ENCODE measurements around the gene IREB2.
"Not testable (repeated sequence)": the region's sequence is repeated elsewhere in the genome, so short reads cannot be mapped to it uniquely, and the experiment has no call there.

The IREB2 gene

GRCh38 chr15:78432664-78433063, 5.4 kb upstream of the IREB2 start:
- H3K4me1 ChIP-seq (ENCODE audit: insufficient read depth, insufficient read length): no peaks in the 10 kb centered on the region

GRCh38 chr15:78434134-78434533, 3.9 kb upstream of the IREB2 start:
- Histone ChIP-seq H3K9ac (ENCODE audit: insufficient read length, low read depth) (no peak overlapping the region), H3K9me3 (ENCODE audit: insufficient read depth, low read length) (no peaks in the 10 kb centered on the region), H3K4me3 (ENCODE audit: insufficient read length, low read depth) (no peak overlapping the region), H3K27me3 (ENCODE audit: insufficient read depth, insufficient read length) (no peaks in the 10 kb centered on the region), H3K36me3 (ENCODE audit: insufficient read depth, insufficient read length, low read length) (no peaks in the 10 kb centered on the region), H3K4me1 (ENCODE audit: insufficient read depth, insufficient read length) (no peaks in the 10 kb centered on the region)
- no peak for DNase-seq (ENCODE audit: low read depth, low spot score)
- TF ChIP-seq ZNF274 (IDR thresholded peaks at IDR 0.05; ENCODE audit: low read depth, low read length): no peak
- TF ChIP-seq YY1 (IDR thresholded peaks at IDR 0.05; ENCODE audit: insufficient read depth, insufficient read length): no peak
- no peak for TF ChIP-seq SUZ12 (IDR thresholded peaks at IDR 0.05; ENCODE audit: extremely low read depth, insufficient read depth, insufficient read length)

More at GRCh38 chr15:78432664-78433063, 5.4 kb upstream of the IREB2 start:
- Histone ChIP-seq H3K36me3 (ENCODE audit: insufficient read depth, insufficient read length, low read length) (no peaks in the 10 kb centered on the region), H3K9ac (ENCODE audit: insufficient read length, low read depth) (no peak overlapping the region), H3K27me3 (ENCODE audit: insufficient read depth, insufficient read length) (no peaks in the 10 kb centered on the region), H3K9me3 (ENCODE audit: insufficient read depth, low read length) (no peaks in the 10 kb centered on the region), H3K4me3 (ENCODE audit: insufficient read length, low read depth) (no peak overlapping the region)
- no peak for TF ChIP-seq SUZ12 (IDR thresholded peaks at IDR 0.05; ENCODE audit: extremely low read depth, insufficient read depth, insufficient read length)
- TF ChIP-seq ZNF274 (IDR thresholded peaks at IDR 0.05; ENCODE audit: low read depth, low read length): no peak
- no peak for DNase-seq (ENCODE audit: low read depth, low spot score)

GRCh38 chr15:78434711-78435110, 3.3 kb upstream of the IREB2 start:
- H3K4me1 ChIP-seq (ENCODE audit: insufficient read depth, insufficient read length); H3K27me3 ChIP-seq (ENCODE audit: insufficient read depth, insufficient read length); DNase-seq (ENCODE audit: low read depth, low spot score); H3K9me3 ChIP-seq (ENCODE audit: insufficient read depth, low read length); H3K36me3 ChIP-seq (ENCODE audit: insufficient read depth, insufficient read length, low read length); H3K4me3 ChIP-seq (ENCODE audit: insufficient read length, low read depth); H3K9ac ChIP-seq (ENCODE audit: insufficient read length, low read depth): not testable (repeated sequence)

GRCh38 chr15:78437107-78437761, 782 bp upstream of the IREB2 start:
- peak overlapping the region; percentile 93 for H3K4me3 ChIP-seq (ENCODE audit: insufficient read length, low read depth)
- TF ChIP-seq ZNF274 (IDR thresholded peaks at IDR 0.05; ENCODE audit: low read depth, low read length) (no peak), YY1 (IDR thresholded peaks at IDR 0.05; ENCODE audit: insufficient read depth, insufficient read length) (no peak), SUZ12 (IDR thresholded peaks at IDR 0.05; ENCODE audit: extremely low read depth, insufficient read depth, insufficient read length) (no peak)
- peak overlapping the region; percentile 91 for H3K9ac ChIP-seq (ENCODE audit: insufficient read length, low read depth)
- no peaks in the 10 kb centered on the region for H3K27me3 ChIP-seq (ENCODE audit: insufficient read depth, insufficient read length)
- DNase-seq (ENCODE audit: low read depth, low spot score): no peak
- peaks cover 26% of the 10 kb centered on the region for H3K36me3 ChIP-seq (ENCODE audit: insufficient read depth, insufficient read length, low read length)
- no peaks in the 10 kb centered on the region for H3K9me3 ChIP-seq (ENCODE audit: insufficient read depth, low read length)
- no peaks in the 10 kb centered on the region for H3K4me1 ChIP-seq (ENCODE audit: insufficient read depth, insufficient read length)

- no peaks in the 10 kb centered on the region for H3K27me3 ChIP-seq (ENCODE audit: insufficient read depth, insufficient read length)
- peaks cover 38% of the 10 kb centered on the region for H3K36me3 ChIP-seq (ENCODE audit: insufficient read depth, insufficient read length, low read length)
- DNase-seq (ENCODE audit: low read depth, low spot score): no peak
- H3K9me3 ChIP-seq (ENCODE audit: insufficient read depth, low read length): no peaks in the 10 kb centered on the region
- no peaks in the 10 kb centered on the region for H3K4me1 ChIP-seq (ENCODE audit: insufficient read depth, insufficient read length)
- TF ChIP-seq ZNF274 (IDR thresholded peaks at IDR 0.05; ENCODE audit: low read depth, low read length): no peak
- TF ChIP-seq YY1 (IDR thresholded peaks at IDR 0.05; ENCODE audit: insufficient read depth, insufficient read length): no peak
- no peak for TF ChIP-seq SUZ12 (IDR thresholded peaks at IDR 0.05; ENCODE audit: extremely low read depth, insufficient read depth, insufficient read length)
- peak overlapping the region; percentile 93 for H3K4me3 ChIP-seq (ENCODE audit: insufficient read length, low read depth)
- H3K9ac ChIP-seq (ENCODE audit: insufficient read length, low read depth): peak overlapping the region; percentile 98
Observed at GRCh38 chr15:78438619-78439285, 736 bp downstream of the IREB2 start.

- TF ChIP-seq SUZ12 (IDR thresholded peaks at IDR 0.05; ENCODE audit: extremely low read depth, insufficient read depth, insufficient read length) (no peak), ZNF274 (IDR thresholded peaks at IDR 0.05; ENCODE audit: low read depth, low read length) (no peak), YY1 (IDR thresholded peaks at IDR 0.05; ENCODE audit: insufficient read depth, insufficient read length) (no peak)
- Histone ChIP-seq H3K4me1 (ENCODE audit: insufficient read depth, insufficient read length) (no peaks in the 10 kb centered on the region), H3K36me3 (ENCODE audit: insufficient read depth, insufficient read length, low read length) (peaks cover 56% of the 10 kb centered on the region), H3K9me3 (ENCODE audit: insufficient read depth, low read length) (no peaks in the 10 kb centered on the region), H3K4me3 (ENCODE audit: insufficient read length, low read depth) (no peak overlapping the region), H3K27me3 (ENCODE audit: insufficient read depth, insufficient read length) (no peaks in the 10 kb centered on the region), H3K9ac (ENCODE audit: insufficient read length, low read depth) (no peak overlapping the region)
- DNase-seq (ENCODE audit: low read depth, low spot score): no peak
Observed at GRCh38 chr15:78440375-78441373, 2.7 kb downstream of the IREB2 start.

- no peak overlapping the region for H3K9ac ChIP-seq (ENCODE audit: insufficient read length, low read depth)
- peaks cover 82% of the 10 kb centered on the region for H3K36me3 ChIP-seq (ENCODE audit: insufficient read depth, insufficient read length, low read length)
- H3K9me3 ChIP-seq (ENCODE audit: insufficient read depth, low read length): no peaks in the 10 kb centered on the region
- H3K4me3 ChIP-seq (ENCODE audit: insufficient read length, low read depth): no peak overlapping the region
- H3K27me3 ChIP-seq (ENCODE audit: insufficient read depth, insufficient read length): no peaks in the 10 kb centered on the region
- H3K4me1 ChIP-seq (ENCODE audit: insufficient read depth, insufficient read length): no peaks in the 10 kb centered on the region
- no peak for DNase-seq (ENCODE audit: low read depth, low spot score)
- no peak for TF ChIP-seq SUZ12 (IDR thresholded peaks at IDR 0.05; ENCODE audit: extremely low read depth, insufficient read depth, insufficient read length)
- TF ChIP-seq YY1 (IDR thresholded peaks at IDR 0.05; ENCODE audit: insufficient read depth, insufficient read length): no peak
- TF ChIP-seq ZNF274 (IDR thresholded peaks at IDR 0.05; ENCODE audit: low read depth, low read length): no peak
Observed at GRCh38 chr15:78444255-78444654, 6.2 kb downstream of the IREB2 start.

Data from NT2/D1 (cell line).